ENCODE results near the gene GMPR.

GRCh38 chr6:16274483-16274882 lies 36.1 kb downstream of the GMPR start:
- TF ChIP-seq CTCF (IDR thresholded peaks at IDR 0.05) (no peak), POLR2A (IDR thresholded peaks at IDR 0.05) (no peak)
